Panc1 (cell line): Measurements from ENCODE around the gene ABCD2. TPM values are rescaled to one million over a fixed set of nuclear protein-coding genes. Genes with fewer than 3 reads are reported as not detected.

Experiments
- ATAC-seq: fragments of 200-7000 bp; cut with Tn5 transposase; 2 replicates; pipeline ENCODE4 v1.9.1; 2020; ENCODE audit warnings: mild to moderate bottlenecking, moderate library complexity
- BruUV-seq: library from RNA; stranded (reverse); fragments of 400-500 nt; replicated peaks from 2 replicates; lab custom pipeline; 2021; lab: Mats Ljungman, UMichigan
- CTCF ChIA-PET: fragments of 300-600 bp; sonication (Branson Sonifier 250); formaldehyde crosslinking; loops from one replicate; lab custom pipeline; 2022; ENCODE audit warnings: antibody characterized with exemption; lab: Charles Lee
- POLR2A ChIA-PET: fragments of 300-600 bp; sonication (Branson Sonifier 250); formaldehyde crosslinking; loops from one replicate; lab custom pipeline; 2022; ENCODE audit warnings: antibody characterized with exemption; lab: Charles Lee
- DNase-seq: peaks from one replicate; pipeline ENCODE4 v3.0.0-alpha.2; 2010; ENCODE audit warnings: low read depth, low spot score
- H3K27ac ChIP-seq: 2 replicates; pipeline ENCODE4 v1.5.1; 2011; ENCODE audit warnings: mild to moderate bottlenecking, low read length, inconsistent platforms
- H3K27me3 ChIP-seq: fragments of 200-500 bp; sonication (Bioruptor generic); 2 replicates; pipeline ENCODE4 v1.6.0; 2014; ENCODE audit warnings: low read length, inconsistent platforms; ENCODE audit not compliant: control insufficient read depth, insufficient read depth
- H3K36me3 ChIP-seq: fragments of 200-500 bp; sonication (Bioruptor generic); 2 replicates; pipeline ENCODE4 v1.5.1; 2014; ENCODE audit warnings: inconsistent platforms, mild to moderate bottlenecking, low read length, moderate library complexity; ENCODE audit not compliant: control insufficient read depth, insufficient read depth
- H3K4me1 ChIP-seq: 2 replicates; pipeline ENCODE4 v1.5.1; 2011; ENCODE audit warnings: inconsistent platforms, mild to moderate bottlenecking, low read length, moderate library complexity; ENCODE audit not compliant: control insufficient read depth, insufficient read depth
- H3K4me3 ChIP-seq, 2 experiments: 2 replicates each; pipeline ENCODE4 v1.5.1; 2011 to 2012; ENCODE audit warnings: low read depth in 2 of 2, low read length in 2 of 2, mild to moderate bottlenecking in 2 of 2, inconsistent platforms in 1 of 2, moderate library complexity in 1 of 2
- H3K9me3 ChIP-seq: fragments of 200-500 bp; sonication (Bioruptor generic); 2 replicates; pipeline ENCODE4 v1.5.1; 2014; ENCODE audit warnings: low read depth, mild to moderate bottlenecking, inconsistent platforms, low read length, moderate library complexity; ENCODE audit not compliant: control insufficient read depth, insufficient read depth
- POLR2AphosphoS5 ChIP-seq: IDR thresholded peaks from 2 replicates; pipeline ENCODE4 v1.6.1; 2012; ENCODE audit warnings: mild to moderate bottlenecking, low read depth, low read length, moderate library complexity
- REST ChIP-seq, 2 experiments: IDR thresholded peaks; 2 replicates each; pipeline ENCODE4 v1.6.1; 2011 to 2012; ENCODE audit warnings: low read depth in 2 of 2, control low read depth in 1 of 2, low read length in 1 of 2, mild to moderate bottlenecking in 1 of 2, moderate library complexity in 1 of 2; ENCODE audit not compliant: insufficient read depth in 1 of 2
- SIN3A ChIP-seq: IDR thresholded peaks from 2 replicates; pipeline ENCODE4 v1.6.1; 2012; ENCODE audit warnings: low read depth, mild to moderate bottlenecking, low read length, moderate library complexity, borderline replicate concordance; ENCODE audit not compliant: insufficient read depth
- TCF7L2 ChIP-seq: IDR thresholded peaks from 2 replicates; pipeline ENCODE4 v1.6.1; 2011; ENCODE audit warnings: mild to moderate bottlenecking, low read depth, low read length, inconsistent platforms
- in situ Hi-C: cut with HindIII; loops from 2 replicates; pipeline ENCODE4 v1.10.0; 2016; ENCODE audit warnings: low sequenced_read_pairs, low pct_unique_long_range_greater_than_20kb
- intact Hi-C: fragments of 100-400 bp; cut with micrococcal nuclease; formaldehyde crosslinking; loops from one replicate; pipeline ENCODE4 v1.10.0; 2022; ENCODE audit not compliant: unreplicated experiment
- total RNA-seq: library from RNA; stranded (reverse); gene quantifications from one replicate; pipeline ENCODE4 v1.2.1, GENCODE V29; 2021; ENCODE audit not compliant: unreplicated experiment
- TF ChIP-seq, protein P1 (sequence below): fragments of 450-650 bp; IDR thresholded peaks from 2 replicates; pipeline ENCODE4 v1.5.1; 2017; ENCODE audit warnings: mild to moderate bottlenecking

ABCD2 gene
- total RNA-seq, 1 experiment from 2014 or later: not detected

- CTCF ChIA-PET: no interaction called here
- intact Hi-C loops (no loop called here), in situ Hi-C loops (no loop called here)
- no peak for DNase-seq
- TF ChIP-seq, protein P1, sequence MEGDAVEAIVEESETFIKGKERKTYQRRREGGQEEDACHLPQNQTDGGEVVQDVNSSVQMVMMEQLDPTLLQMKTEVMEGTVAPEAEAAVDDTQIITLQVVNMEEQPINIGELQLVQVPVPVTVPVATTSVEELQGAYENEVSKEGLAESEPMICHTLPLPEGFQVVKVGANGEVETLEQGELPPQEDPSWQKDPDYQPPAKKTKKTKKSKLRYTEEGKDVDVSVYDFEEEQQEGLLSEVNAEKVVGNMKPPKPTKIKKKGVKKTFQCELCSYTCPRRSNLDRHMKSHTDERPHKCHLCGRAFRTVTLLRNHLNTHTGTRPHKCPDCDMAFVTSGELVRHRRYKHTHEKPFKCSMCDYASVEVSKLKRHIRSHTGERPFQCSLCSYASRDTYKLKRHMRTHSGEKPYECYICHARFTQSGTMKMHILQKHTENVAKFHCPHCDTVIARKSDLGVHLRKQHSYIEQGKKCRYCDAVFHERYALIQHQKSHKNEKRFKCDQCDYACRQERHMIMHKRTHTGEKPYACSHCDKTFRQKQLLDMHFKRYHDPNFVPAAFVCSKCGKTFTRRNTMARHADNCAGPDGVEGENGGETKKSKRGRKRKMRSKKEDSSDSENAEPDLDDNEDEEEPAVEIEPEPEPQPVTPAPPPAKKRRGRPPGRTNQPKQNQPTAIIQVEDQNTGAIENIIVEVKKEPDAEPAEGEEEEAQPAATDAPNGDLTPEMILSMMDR: no peak
- no peak for TF ChIP-seq REST (IDR thresholded peaks at IDR 0.05; ENCODE audit: insufficient read depth in 1 of 2, low read depth in 2 of 2, low read length in 1 of 2)
- TF ChIP-seq TCF7L2: no peak
- no peak for TF ChIP-seq SIN3A
- TF ChIP-seq POLR2AphosphoS5: no peak
- Histone ChIP-seq H3K27ac (no peak overlapping the region), H3K27me3 (no peaks in the 10 kb centered on the region), H3K9me3 (no peaks in the 10 kb centered on the region), H3K36me3 (no peaks in the 10 kb centered on the region), H3K4me1 (no peaks in the 10 kb centered on the region), H3K4me3 (no peak overlapping the region)
- no TSS peak for BruUV-seq
- POLR2A ChIA-PET: no interaction called here
- no peak for ATAC-seq
Measured at GRCh38 chr12:39503439-39503838, 116.2 kb downstream of the ABCD2 start.

- in situ Hi-C loops: no loop called here
- no peaks in the 10 kb centered on the region for H3K4me1 ChIP-seq
- no peak overlapping the region for H3K4me3 ChIP-seq
- no peaks in the 10 kb centered on the region for H3K9me3 ChIP-seq
- no peaks in the 10 kb centered on the region for H3K36me3 ChIP-seq
- ChIA-PET CTCF (no interaction called here), POLR2A (no interaction called here)
- DNase-seq: no peak
- TF ChIP-seq SIN3A (no peak), REST (IDR thresholded peaks at IDR 0.05; ENCODE audit: insufficient read depth in 1 of 2, low read depth in 2 of 2, low read length in 1 of 2) (no peak), TCF7L2 (no peak), POLR2AphosphoS5 (no peak)
- TF ChIP-seq, protein P1: no peak
- ATAC-seq: no peak
- H3K27ac ChIP-seq: no peak overlapping the region
- no TSS peak for BruUV-seq
- intact Hi-C loops: no loop called here
- H3K27me3 ChIP-seq: no peaks in the 10 kb centered on the region
Measured at GRCh38 chr12:39502726-39503125, 116.9 kb downstream of the ABCD2 start.

Other genes with a start within 250 kb of the ABCD2 start
- gene KIF21A, start 176.7 kb downstream of the ABCD2 start, total RNA-seq: 25.6 TPM